GM19463 (cell line): ENCODE measurements around the gene CACNA1C.
"Not testable (repeated sequence)": the region's sequence is repeated elsewhere in the genome, so short reads cannot be mapped to it uniquely, and the experiment has no call there.

ENCODE experiments used
- ATAC-seq: cut with Tn5 transposase; IDR thresholded peaks from one replicate; pipeline ENCODE4 v1.9.1; 2021; ENCODE audit warnings: mild to moderate bottlenecking, moderate library complexity; ENCODE audit not compliant: unreplicated experiment

Gene CACNA1C

DNA sequence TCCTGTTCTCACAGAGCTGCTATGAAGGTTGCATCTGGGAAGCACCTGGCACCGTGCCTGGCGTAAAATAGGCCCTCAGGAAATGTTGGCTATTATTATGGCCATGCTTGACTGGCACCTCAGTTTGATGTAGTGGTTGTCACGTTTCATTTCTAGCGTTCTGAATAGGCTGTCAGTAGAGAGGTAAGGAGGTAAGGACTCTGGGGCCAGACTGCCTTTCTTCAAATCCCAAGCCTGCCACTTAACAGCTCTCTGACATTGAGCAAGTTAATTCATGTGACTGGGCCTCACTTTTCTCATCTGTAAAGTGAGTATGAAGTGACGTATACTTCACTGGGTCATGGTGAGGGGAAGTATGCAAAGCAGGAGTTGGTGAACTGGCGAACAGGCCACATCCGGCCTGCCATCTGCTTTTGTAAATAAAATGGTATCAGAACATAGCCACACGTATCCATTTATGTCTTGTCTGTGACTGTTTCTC, 196.2 kb downstream of the CACNA1C start:
- peak; percentile 95 for ATAC-seq

DNA sequence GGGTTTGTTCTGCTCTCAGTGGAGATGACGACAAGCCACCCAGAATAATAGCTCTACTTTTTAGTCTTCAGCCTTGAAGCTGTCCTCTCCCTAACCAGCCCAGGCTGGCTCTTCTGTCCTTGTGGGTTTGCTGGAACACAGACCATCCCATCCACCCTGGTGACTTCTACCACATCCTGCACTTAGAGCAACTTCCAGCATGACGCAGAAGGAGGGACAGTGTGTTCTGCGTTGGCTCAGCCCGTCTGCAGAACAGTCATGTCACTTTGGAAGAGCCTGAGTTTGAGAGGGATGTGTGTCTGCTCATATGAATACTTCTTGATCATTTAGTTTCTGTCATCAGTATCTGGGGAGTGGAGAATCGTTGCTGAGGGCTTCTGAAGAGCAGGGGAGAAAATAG, 198.0 kb downstream of the CACNA1C start:
- no peak for ATAC-seq

DNA sequence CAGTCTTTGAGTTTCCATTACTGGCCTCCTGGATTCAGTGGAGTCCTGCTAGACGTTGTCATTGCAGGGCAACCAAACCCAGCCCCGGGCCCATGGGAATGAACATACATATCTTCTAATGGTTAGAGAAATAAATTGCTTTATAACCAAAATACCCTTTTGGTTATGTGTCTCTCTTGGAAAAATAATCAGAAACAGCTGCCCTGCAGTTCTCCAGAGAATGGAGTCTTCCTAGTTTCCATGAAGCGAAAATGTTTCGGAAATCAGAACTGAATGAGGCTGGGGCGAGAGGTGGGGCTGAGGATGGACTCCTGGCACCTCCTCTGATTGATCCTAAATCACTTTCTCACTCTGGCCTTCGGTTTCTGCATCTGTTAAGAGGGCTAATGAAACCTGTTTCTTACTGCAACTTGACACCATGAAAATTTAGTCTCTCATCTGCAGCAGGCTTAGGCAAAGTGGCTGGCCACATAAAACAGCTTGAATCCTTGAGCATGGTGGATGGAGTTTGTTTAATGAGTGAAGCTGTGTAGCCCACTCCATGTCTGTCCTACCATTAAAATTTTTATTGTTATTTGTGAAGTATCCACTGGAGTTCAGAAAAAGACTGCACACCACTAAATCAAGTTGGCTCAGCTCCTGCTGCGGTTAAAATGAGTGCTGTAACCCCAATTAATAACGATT, 198.9 kb downstream of the CACNA1C start:
- no peak for ATAC-seq

DNA sequence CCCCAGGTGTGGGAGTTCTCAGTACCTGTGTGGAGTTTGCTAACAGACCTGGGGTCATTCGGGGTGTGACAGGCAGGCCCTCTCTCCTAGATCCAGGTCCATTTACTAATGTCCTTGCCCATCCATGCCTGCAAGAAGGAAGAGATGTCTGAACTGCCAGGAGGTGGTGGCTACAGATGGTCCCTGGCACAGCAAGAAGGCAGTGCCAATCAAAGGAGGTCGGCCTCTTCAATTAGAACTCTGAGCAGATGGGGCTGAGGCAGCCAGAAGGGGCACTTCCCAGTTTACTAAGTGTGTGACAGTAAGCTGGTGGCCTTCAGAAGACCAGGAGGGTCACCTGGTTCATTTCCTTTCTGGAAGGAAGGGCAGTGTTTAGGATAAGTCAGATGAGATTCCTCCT, 202.5 kb downstream of the CACNA1C start:
- ATAC-seq, result no peak

DNA sequence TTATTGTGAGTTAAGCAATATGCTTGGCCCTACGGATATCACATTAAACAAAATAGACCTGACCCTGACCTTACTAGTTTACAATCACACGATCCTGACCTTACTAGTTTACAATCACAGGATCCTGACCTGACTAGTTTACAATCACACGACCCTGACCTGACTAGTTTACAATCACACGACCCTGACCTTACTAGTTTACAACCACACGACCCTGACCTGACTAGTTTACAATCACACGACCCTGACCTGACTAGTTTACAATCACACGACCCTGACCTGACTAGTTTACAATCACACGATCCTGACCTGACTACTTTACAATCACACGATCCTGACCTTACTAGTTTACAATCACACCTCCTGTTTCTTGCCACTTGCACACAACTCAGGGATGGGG, 202.9 kb downstream of the CACNA1C start:
- not testable (repeated sequence) for ATAC-seq

DNA sequence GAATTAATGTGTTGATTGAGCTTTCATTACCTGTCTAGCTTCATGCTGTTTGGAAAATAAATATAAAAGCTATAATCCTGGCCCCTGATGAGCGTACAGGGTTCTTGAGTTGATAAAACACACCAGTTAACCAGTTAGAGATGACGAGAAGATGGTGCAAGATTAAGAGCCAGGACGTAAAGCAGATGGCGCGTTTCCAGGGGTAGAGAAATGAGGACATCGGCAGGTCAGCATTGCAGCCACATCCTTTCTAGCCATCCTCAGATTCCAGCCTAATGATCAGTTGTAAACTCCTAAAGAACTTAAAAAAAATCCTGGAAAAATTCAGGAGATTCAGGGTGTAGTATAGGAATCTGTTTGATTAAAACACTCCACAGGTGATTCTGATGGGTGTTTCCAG, 203.7 kb downstream of the CACNA1C start:
- ATAC-seq, result no peak

DNA sequence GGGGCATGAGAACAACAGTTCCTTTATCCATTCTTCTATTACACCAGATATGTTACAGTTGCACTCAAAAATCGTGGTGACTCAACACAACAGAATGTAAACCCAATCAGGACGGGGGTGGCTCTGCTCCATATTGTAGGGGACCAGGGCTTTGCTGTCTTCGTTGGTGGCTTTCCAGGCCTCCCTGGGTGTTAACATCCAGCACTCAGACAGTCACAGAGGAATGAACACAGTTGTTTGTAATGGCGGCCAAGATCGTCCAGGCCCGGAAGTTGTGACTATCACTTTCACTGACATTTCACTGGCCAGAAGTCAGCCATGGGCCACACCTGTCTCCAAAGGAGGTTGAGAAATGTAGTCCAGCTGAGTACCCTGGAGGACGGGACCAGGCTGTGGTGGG, 204.1 kb downstream of the CACNA1C start:
- no peak for ATAC-seq

DNA sequence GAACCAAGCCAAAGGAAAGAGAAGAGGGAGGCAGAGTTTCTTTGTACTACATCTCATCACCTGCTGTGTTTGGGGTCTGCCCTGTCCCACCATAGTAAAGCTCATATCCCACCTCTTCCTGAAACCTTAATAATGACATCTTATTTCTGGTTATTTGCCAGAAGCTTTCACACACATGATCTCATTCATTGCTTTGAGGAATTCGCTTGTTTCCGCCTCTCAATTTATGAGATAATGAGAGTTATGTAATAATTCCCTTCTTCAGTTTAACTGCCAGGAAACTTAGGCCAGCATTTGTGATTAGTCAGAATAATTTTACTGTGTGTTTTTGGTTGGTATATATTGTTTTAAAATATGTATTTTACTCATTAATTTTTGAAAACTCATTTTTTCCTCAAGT, 205.2 kb downstream of the CACNA1C start:
- ATAC-seq, result no peak

DNA sequence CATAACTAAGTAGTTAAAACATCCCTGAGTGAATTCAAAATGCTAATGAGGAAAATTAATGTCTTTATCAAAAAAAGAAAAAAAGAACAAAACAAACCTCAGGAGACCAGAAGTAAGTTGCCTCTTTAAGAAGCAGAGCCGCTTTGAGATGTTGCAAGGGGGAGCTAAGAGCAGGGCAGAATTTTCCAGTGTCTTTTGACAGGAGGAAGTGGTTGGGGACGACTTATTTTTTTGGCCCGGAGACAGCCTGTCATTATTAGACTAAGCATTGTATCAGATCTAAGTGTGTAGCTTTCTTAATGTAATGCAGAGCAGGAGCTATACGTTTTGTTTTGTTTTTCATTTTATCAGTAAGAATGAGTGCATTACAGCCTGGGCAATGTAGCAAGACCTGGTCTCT, 206.6 kb downstream of the CACNA1C start:
- ATAC-seq, result no peak

DNA sequence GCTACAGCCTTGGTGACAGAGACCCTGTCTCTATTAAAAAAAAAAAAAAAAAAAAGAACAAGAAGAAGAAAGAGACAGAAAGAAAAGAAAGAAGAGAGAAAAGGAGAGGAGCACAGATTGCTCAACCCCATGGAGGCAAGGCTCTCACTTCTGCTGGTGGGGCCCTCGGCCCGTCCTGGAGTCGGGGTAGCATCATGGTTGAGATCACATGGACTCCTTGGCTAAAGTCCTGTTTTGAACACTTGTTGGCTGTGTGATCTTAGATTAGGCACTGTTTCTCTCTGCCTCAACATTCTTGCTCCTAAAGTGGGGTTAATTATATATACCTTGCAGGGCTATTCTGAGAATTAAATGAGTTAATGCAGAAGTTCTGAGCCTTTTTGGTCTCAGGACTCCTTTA, 207.7 kb downstream of the CACNA1C start:
- no peak for ATAC-seq

DNA sequence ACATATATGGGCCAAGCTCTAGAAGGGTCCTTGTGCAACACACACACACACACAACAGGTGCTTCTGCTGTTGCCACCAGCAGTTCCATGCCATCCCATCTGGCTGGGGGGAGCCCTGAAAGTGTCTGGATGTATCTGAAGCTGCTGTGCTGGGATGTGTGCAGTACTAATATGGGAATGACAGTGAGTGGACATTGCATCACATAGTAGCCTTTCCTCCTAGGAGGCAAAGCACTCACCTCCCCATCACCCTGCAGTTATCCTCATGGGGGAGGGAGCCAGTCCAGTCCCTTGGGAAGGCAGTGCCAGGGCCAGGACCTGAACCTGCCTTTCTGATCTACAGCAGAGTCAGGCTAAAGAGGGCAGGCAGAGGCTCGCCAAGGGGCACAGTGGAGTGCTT, 208.9 kb downstream of the CACNA1C start:
- ATAC-seq, result no peak

DNA sequence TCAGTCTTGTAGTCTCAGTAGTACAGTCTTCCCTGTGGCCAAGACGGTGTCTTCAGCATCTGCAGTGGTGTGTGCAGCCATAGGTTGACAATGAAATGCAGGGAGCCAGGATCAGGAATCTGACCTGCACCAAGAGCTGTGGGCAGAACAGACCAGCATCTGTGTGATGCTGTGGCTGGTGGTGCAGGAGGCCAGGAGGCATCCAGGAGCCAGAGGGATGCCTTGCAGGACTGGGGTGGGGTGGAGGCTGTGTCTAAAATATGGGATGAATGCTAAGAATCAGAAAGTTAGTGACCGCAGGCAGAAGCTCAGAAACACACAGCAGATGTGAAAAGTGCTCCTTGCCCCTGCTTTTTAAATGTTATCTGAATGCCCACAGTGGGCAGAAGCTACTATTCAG, 209.7 kb downstream of the CACNA1C start:
- ATAC-seq, result no peak

DNA sequence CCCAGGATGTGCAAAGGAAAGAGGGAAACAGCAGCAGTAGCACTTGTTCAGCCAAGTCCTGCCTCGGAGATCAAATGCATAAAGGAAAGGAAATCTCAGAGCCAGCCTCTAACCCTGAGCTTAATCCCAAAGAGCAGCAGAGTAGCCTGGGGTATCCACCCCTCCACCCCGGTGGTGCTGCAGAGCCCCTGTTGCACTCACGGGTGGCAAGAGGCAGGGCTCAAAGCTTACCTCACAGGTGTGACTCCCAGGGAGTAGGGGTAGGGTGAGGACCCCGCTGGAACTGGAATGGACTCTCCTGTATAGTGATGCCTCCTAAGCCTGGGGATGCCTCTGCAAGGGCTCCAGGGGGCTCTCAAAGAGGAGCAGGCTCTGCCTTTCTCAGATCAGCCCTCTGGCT, 211.1 kb downstream of the CACNA1C start:
- ATAC-seq, result no peak

DNA sequence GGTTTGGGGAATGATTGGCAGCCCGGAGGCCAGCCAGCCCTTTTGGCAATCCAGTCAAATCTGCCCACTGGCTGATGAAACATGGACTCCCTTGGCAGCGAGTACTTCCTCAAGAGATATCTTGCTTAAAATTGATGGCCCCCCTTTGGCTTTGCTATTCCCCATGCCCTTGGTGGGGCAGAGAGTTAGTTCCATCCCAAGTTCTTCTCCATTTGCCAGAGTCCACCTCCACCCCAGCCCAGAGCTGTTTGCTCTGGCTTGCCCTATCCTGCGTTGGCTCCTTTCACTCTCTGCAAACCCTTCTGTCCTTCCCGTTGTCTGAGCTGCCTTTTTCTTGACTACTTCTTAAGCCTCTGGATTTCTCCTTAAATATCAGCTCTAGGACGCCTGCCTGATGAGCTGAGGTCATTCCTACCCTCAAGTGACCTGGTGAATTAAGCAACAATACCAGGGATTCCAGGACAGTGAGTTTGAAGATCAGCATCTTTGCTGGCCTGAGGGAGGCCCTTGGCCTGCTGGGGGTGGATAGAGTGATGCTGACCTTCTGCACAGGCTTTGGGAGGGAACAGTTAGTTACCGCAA, 212.0 kb downstream of the CACNA1C start:
- ATAC-seq, result no peak

DNA sequence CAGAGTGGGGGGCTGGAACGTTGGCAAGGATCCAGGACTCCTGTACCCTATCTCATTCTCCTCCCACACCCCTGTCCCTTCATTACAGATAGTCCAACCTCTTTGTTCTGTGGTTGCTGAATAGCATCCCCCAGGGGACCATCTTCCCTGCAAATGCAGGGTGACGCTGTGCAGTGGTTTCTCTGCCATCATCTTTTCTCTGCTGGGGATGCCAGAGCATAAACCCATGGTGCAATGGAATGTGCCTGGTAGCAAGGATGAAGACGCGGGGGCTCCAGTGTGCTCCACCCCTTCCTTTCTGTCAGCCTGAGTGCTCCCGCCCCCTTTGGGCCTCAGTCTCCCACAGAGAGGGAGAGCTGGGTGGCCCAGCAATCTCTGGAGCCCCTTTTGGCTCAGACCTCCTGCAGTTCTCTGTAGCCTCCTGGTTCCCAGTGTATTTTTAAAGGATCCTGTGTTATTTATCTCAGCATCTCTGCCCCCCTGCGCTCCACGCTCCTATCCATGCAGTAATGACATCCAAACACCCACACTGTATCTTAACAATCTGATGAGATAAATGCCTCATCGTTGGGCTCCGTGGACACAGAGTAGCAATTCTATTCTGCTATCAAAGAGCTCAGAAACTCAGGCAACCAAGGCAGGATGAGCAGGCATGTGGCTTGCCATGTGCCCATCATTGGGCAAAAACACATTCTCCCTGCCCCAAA, 212.8 kb downstream of the CACNA1C start:
- no peak for ATAC-seq

DNA sequence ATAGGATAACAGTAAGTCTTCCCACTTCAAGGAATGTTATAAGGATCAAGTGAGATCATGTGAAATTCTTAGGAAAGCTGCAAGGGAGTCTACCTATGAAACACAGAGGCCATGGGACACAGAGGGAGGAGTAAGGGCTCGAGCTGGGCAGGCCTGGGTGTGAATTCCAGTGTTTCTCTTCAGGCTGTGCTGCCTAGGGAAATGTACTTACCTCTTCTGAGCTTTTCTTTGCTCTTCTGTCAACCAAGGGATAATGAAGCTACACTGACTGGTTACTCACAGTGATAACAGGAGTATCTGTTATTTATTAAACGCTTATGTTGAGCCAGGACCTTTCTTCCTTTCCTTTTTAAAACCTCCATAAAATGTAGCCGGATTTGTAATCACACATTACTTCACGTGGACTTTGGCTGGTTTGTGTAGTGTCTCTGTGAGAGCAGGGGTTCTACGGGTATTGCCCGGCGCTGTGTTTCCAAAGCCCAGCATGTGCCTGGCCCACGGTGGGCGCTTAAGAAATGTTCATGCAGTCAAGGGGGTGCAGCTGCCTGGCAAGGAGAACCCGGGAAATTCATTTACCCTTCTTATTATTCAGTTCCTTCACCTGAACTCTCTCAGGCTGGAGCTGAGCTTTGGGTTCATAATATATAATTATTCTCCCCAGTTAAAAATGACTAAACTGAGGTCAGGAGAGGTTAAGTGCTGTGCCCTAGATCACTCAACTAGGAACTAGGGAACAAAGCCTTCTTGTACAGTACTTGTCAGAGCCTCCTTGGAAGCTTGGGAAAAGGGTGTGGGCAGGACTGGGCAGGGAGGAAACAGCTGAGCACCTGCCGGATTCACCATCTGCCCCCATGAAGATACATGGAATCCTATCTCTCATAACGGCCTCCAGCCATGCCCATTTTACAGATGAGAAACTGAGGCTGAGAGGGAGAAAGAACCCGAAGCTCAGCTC, 214.2 kb downstream of the CACNA1C start:
- no peak for ATAC-seq

DNA sequence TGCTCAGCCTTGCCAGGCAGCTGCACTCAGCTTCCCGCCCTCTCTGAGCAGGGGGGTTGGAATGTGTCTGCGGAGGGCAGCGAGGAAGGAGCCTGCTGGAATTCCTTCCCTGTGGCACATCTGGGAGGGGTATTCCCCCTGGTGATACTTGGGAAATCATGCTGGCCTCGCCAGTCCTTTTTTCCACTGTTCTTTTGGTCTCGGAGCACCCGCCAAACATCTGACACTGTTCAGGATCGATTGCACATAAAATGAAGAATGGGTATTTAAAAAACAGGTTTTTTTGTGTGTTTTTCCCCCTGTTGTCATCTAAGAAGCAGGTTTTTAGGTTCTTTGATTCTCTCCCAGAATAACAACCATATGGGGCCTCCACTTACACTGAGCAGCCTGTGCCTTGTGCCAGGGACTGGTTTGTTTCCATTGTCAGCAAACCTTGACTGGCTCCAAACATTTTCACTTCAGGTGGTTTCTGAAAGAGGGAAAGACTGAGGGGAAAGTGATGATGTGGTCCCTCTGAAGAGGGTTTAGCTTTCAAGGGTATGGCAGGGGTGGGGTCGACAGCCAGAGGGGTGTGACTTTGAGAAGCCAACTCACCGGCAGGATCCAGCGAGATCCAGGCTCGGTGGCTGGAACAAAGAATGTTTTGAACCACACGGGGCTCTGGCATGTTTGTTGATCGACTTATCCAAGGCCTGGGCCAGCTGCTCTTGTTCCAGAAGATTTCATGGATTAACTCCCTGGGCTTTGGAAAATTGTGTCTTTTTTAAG, 215.1 kb downstream of the CACNA1C start:
- ATAC-seq, result no peak

DNA sequence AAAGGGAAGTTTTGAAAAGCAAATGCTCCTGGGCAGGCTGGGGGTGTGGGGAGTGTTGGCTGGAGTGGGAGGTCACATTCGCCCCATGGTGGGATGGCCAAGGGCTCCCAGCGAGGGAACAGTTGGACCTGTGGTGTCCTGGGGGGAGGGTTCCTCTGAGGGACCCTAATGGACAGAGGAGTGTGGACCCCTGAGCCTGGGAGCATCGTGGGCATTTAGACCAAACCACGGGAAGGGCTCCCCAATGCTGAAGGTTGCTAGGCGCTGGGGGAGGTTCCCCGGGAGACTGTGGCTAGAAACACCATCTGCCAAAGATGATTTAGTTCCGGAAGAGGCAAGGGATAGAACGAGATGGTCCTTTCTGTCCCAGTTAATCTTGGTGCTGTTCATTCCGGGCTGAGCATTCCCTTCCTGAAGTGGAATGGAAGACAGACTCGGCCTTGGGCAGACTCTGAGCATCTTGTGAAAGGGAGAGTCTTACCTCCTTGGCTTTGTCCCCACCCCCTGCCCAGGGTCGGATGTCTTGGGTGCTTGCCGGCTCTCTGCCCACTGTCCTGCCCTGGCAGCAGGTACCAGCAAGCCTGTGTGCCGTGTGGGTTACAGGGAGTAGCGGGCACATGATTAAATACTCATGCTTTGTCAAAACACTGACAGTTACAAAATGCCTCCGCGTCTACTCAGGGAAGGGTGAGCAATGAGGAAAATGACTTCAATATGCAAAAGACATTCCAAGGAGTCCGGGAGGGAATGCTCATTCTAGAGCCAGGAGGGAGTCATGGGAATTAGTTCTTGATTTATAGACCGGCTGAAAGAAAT, 215.9 kb downstream of the CACNA1C start:
- ATAC-seq, result no peak

DNA sequence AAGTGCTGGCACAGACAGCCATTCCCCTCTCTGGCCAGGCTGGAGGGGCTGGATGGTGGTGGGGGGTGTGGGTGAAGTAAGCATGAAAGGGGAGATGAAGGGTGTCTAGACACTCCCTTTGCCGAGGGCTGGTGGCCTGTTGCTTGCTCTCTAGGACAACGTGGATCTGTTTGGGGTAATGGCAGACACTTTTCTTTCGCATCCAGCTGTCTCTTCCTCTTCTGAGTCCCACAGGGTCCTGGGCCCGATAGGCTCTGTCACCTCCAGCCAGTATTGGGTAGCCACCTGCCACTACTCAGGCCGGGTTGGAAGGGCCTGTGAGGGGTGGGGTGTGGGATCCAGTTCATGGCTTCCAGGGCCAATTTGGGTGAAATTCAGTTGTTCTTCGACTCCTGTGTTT, 218.1 kb downstream of the CACNA1C start:
- no peak for ATAC-seq

DNA sequence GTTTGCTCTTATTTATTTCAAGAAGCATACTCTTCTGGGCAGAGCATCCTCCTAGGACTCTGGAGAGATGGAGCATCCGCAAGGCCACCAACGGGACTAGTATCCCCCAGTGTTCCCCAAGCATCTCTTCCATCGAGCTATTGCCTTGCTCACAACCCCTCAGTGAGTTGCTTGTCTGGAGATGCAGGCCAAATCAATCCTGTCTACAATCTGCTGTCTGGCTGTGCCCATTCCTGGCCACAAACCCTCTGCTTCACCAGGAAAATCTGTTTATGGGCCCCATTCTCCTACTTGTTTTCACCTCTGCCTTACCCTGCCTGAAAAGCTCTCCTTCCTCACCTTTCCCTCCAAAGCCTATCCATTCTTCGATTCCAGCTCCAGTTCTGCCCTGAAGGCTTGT, 219.2 kb downstream of the CACNA1C start:
- ATAC-seq, result no peak
